Measurements from ENCODE around the gene CHEK2. TPM values are rescaled to one million over a fixed set of nuclear protein-coding genes. Genes with fewer than 3 reads are reported as not detected.

CHEK2 gene
- polyA plus RNA-seq, 4 donors, result 6.5 to 25.4 (median 15.0) TPM

- no peaks in the 10 kb centered on the region for H3K4me1 ChIP-seq (ENCODE audit: control insufficient read depth in 3 of 3, insufficient read depth in 2 of 3, low read depth in 1 of 3, low read length in 2 of 3)
- DNase-seq (no peak), FAIRE-seq (no peak)
- no peak overlapping the region for H3K4me3 ChIP-seq (ENCODE audit: low read depth in 1 of 3, low read length in 3 of 3)
- H3K36me3 ChIP-seq (ENCODE audit: control insufficient read depth in 3 of 3, insufficient read depth in 2 of 3, low read depth in 1 of 3, low read length in 3 of 3), result no peaks in the 10 kb centered on the region
- H3K9me3 ChIP-seq (ENCODE audit: control insufficient read depth in 2 of 2, insufficient read depth in 1 of 2, low read depth in 1 of 2, low read length in 1 of 2), result no peaks in the 10 kb centered on the region
- WGBS, 3 donors, result 96 to 100% (median 98%) methylated on average over 3 of the region's 3 CpGs
- peaks cover 0 to 4% (median 0%) of the 10 kb centered on the region in 3 donors for H3K27me3 ChIP-seq (ENCODE audit: control insufficient read depth in 3 of 3, insufficient read depth in 3 of 3, low read length in 3 of 3)
- no peak overlapping the region for H3K27ac ChIP-seq (ENCODE audit: low read depth in 1 of 3, low read length in 2 of 3)
These were observed 94.4 kb downstream of the CHEK2 start for GRCh38 chr22:28647216-28647615.

- FAIRE-seq, result no peak
- no peaks in the 10 kb centered on the region for H3K36me3 ChIP-seq (ENCODE audit: control insufficient read depth in 3 of 3, insufficient read depth in 2 of 3, low read depth in 1 of 3, low read length in 3 of 3)
- DNase-seq, result no peak
- no peak overlapping the region for H3K27ac ChIP-seq (ENCODE audit: low read depth in 1 of 3, low read length in 2 of 3)
- no peaks in the 10 kb centered on the region for H3K4me1 ChIP-seq (ENCODE audit: control insufficient read depth in 3 of 3, insufficient read depth in 2 of 3, low read depth in 1 of 3, low read length in 2 of 3)
- no peaks in the 10 kb centered on the region for H3K27me3 ChIP-seq (ENCODE audit: control insufficient read depth in 3 of 3, insufficient read depth in 3 of 3, low read length in 3 of 3)
- WGBS, 3 donors, result 92 to 98% (median 96%) methylated on average over 2 of the region's 2 CpGs
- no peaks in the 10 kb centered on the region for H3K9me3 ChIP-seq (ENCODE audit: control insufficient read depth in 2 of 2, insufficient read depth in 1 of 2, low read depth in 1 of 2, low read length in 1 of 2)
- H3K4me3 ChIP-seq (ENCODE audit: low read depth in 1 of 3, low read length in 3 of 3), result no peak overlapping the region
These were observed 102.3 kb downstream of the CHEK2 start for GRCh38 chr22:28639321-28639720.

Other genes starting within 250 kb of the CHEK2 start
- 10 to 100 TPM in 1 of 4 donors, 1 to 10 TPM in 2, under 1 TPM in 1; 0.45 to 24.0 (median 3.7) TPM for gene TTC28, start 62.0 kb downstream of the CHEK2 start, polyA plus RNA-seq
- gene HSCB, start 219 bp upstream of the CHEK2 start, polyA plus RNA-seq, result 10 to 100 TPM; 19.2 to 24.5 (median 20.3) TPM
- 10 to 100 TPM in 2 of 4 donors, 1 to 10 TPM in 2; 7.8 to 33.4 (median 9.4) TPM for gene CCDC117, start 30.9 kb upstream of the CHEK2 start, polyA plus RNA-seq
- gene XBP1, start 58.7 kb upstream of the CHEK2 start, polyA plus RNA-seq, result 100 to 1,000 TPM in 3 of 4 donors, 10 to 100 TPM in 1; 60.2 to 263 (median 173) TPM
- 1 to 10 TPM in 2 of 4 donors, under 1 TPM in 2; 0.22 to 9.1 (median 4.2) TPM for gene ZNRF3, start 141.8 kb upstream of the CHEK2 start, polyA plus RNA-seq